Activated T-cell treated with anti-CD3 and anti-CD28 coated beads, Interleukin-2, amount 50 U/mL, for 4 hours (primary cell): Measurements from ENCODE around the gene PITX1. TPM values are rescaled to one million over a fixed set of nuclear protein-coding genes. Genes with fewer than 3 reads are reported as not detected.

ENCODE experiments used
- ATAC-seq, 2 donors: fragments of 200-7000 bp; cut with Tn5 transposase; one replicate each; pipeline ENCODE4 v1.10.0; 2021
- DNase-seq: peaks from one replicate; pipeline ENCODE4 v3.0.0-alpha.2; 2020
- H3K27me3 Mint-ChIP-seq: one replicate; pipeline ENCODE4 v1.8.0; 2021; ENCODE audit warnings: low read depth, mixed read lengths
- H3K36me3 Mint-ChIP-seq: one replicate; pipeline ENCODE4 v1.8.0; 2022; ENCODE audit warnings: mixed read lengths; ENCODE audit not compliant: insufficient read depth
- H3K4me1 Mint-ChIP-seq: one replicate; pipeline ENCODE4 v1.8.0; 2021; ENCODE audit warnings: low read depth, mixed read lengths
- H3K4me3 Mint-ChIP-seq: one replicate; pipeline ENCODE4 v1.8.0; 2021; ENCODE audit warnings: mild to moderate bottlenecking, moderate library complexity, mixed read lengths
- H3K9me3 Mint-ChIP-seq: one replicate; pipeline ENCODE4 v1.8.0; 2021; ENCODE audit warnings: mixed read lengths
- total RNA-seq, 3 donors: library from RNA; stranded (reverse); gene quantifications; one replicate each; pipeline ENCODE4 v1.2.1, GENCODE V29; 2021

PITX1 gene
- total RNA-seq, 3 donors from 2014 or later = 0.37 to 0.43 TPM; not detected in 1

GRCh38 chr5:135031813-135032694, 2.0 kb downstream of the PITX1 start:
- no peak for DNase-seq
- peaks cover 39% of the 10 kb centered on the region for H3K4me1 Mint-ChIP-seq
- no peaks in the 10 kb centered on the region for H3K36me3 Mint-ChIP-seq
- peak overlapping the region; percentile 55 for H3K4me3 Mint-ChIP-seq
- peaks cover 73% of the 10 kb centered on the region for H3K27me3 Mint-ChIP-seq
- ATAC-seq = no peak
- no peaks in the 10 kb centered on the region for H3K9me3 Mint-ChIP-seq

DNA sequence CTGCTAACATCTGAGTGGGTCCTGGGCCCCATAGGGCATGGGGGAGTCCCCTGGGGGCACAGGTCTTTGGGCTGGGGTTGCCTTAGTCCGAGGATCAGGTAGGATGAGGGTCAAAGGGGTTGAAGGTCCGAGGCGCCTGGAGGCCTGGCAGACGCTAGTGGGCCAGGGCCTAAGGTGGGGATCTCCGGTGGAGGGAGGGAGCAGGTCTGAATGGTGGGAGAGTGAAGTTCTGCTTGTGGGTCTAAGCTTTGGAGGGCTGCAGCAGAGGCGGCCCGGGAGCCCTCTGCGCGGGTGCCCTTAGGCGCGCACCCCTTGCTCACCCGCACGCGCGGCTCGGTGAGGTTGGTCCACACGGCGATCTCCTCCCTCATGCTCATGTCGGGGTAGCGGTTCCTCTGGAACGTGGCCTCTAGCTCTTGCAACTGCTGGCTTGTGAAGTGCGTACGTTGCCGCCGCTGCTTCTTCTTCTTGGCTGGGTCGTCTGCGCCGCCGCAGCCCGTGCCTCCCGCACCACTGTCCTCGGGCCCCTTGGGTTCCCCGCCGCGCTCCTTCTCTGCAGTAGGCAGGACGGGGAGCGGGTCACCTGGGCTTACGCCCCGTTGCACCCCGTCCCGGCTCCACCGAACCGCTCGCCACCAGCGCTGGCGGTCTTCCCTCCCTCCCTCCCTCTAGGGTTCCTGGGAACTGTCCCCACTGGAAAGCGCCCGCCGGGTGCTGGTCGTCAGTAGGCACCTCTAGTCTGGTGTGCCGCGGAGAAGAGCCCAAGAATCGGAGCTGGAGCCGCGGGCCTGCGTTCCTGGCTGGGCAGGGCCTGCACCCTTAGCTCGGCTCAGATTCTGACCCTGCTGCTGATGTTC, 2.8 kb downstream of the PITX1 start:
- Mint-ChIP-seq H3K4me1 (peaks cover 39% of the 10 kb centered on the region), H3K9me3 (no peaks in the 10 kb centered on the region), H3K27me3 (peaks cover 72% of the 10 kb centered on the region), H3K4me3 (peak overlapping the region; percentile 19), H3K36me3 (no peaks in the 10 kb centered on the region)
- peak in 1 of 2 donors; percentile 21 for ATAC-seq
- DNase-seq = no peak

DNA sequence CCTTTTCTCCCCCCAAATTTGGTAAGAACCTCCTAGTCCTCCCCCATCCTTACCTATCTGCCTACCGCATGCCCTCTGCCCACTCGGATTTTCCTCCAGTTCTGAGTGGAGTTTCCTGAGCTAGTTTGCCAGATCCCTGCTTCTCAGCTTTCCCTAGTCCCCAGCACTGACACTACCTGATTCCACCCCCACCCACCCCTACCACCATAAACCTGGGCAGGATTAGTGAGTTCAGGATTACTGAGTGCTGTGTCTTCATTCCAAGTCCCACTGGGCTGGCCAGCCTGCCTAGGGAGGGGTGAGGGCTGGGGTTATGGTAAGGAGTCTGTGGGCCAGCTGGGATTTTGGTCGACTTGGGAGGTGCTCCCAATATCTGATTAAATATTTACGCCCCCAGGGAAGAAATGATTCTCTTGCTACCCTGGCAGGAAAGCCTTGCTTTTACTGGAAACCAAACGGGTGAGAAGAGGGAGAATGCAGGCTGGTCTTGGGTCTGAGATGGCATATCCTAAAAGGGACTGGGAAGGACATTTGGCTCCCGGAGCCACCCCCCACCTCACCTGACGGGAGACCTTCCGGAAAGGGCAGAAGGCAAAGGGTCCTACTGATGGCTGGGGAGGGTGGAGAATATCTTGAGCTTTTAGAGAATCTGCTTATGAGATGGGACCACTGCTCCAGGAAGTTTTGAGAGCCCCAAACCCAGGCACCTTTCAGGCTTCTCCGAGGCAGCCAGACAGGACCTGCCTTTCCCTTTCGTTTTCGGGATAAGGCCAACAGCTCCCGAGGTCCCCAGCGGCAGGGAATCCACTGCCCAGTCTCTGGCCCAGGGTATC, 3.7 kb downstream of the PITX1 start:
- Mint-ChIP-seq H3K9me3 (no peaks in the 10 kb centered on the region), H3K4me3 (peak overlapping the region; percentile 19), H3K27me3 (peaks cover 70% of the 10 kb centered on the region), H3K36me3 (no peaks in the 10 kb centered on the region), H3K4me1 (peaks cover 39% of the 10 kb centered on the region)
- no peak for ATAC-seq
- no peak for DNase-seq

- no peak for ATAC-seq
- H3K4me1 Mint-ChIP-seq = peaks cover 32% of the 10 kb centered on the region
- no peaks in the 10 kb centered on the region for H3K9me3 Mint-ChIP-seq
- no peaks in the 10 kb centered on the region for H3K36me3 Mint-ChIP-seq
- no peak overlapping the region for H3K4me3 Mint-ChIP-seq
- DNase-seq = no peak
- peaks cover 63% of the 10 kb centered on the region for H3K27me3 Mint-ChIP-seq
These were observed 4.4 kb downstream of the PITX1 start for GRCh38 chr5:135029477-135030122.

GRCh38 chr5:135028791-135029476, 5.1 kb downstream of the PITX1 start:
- H3K9me3 Mint-ChIP-seq = no peaks in the 10 kb centered on the region
- DNase-seq (no peak), ATAC-seq (no peak)
- H3K4me3 Mint-ChIP-seq = no peak overlapping the region
- peaks cover 61% of the 10 kb centered on the region for H3K27me3 Mint-ChIP-seq
- peaks cover 31% of the 10 kb centered on the region for H3K4me1 Mint-ChIP-seq
- no peaks in the 10 kb centered on the region for H3K36me3 Mint-ChIP-seq

- Mint-ChIP-seq H3K4me3 (no peak overlapping the region), H3K4me1 (peaks cover 27% of the 10 kb centered on the region), H3K27me3 (peaks cover 59% of the 10 kb centered on the region), H3K9me3 (no peaks in the 10 kb centered on the region), H3K36me3 (peaks cover 1% of the 10 kb centered on the region)
- DNase-seq (no peak), ATAC-seq (no peak)
These were observed 6.1 kb downstream of the PITX1 start for GRCh38 chr5:135027697-135028615.

DNA sequence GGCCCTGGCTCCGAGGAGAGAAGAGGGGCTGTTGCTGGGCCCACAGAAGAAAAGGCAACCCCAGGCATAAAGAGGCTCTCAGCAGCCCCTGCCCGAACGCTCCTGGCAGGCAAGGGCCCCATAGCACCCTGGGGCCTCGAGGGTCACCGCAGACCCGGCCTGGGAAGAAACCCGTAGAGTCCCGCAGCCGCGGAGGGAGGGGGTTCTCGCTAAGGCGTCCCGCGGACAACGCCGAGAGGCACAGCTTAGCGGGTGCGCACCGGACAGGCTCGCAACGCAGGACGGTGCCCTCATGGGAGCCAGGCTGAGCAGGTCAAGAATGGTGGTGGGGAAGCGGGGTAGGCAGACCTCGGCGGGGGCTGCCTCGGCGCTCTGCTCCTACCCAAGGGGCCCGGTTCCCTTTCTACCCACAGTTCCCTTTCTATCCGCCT, 6.7 kb downstream of the PITX1 start:
- no peak for DNase-seq
- peaks cover 1% of the 10 kb centered on the region for H3K36me3 Mint-ChIP-seq
- no peak overlapping the region for H3K4me3 Mint-ChIP-seq
- H3K27me3 Mint-ChIP-seq = peaks cover 56% of the 10 kb centered on the region
- peaks cover 24% of the 10 kb centered on the region for H3K4me1 Mint-ChIP-seq
- ATAC-seq = no peak
- H3K9me3 Mint-ChIP-seq = no peaks in the 10 kb centered on the region

- H3K9me3 Mint-ChIP-seq = no peaks in the 10 kb centered on the region
- peaks cover 1% of the 10 kb centered on the region for H3K36me3 Mint-ChIP-seq
- H3K4me3 Mint-ChIP-seq = no peak overlapping the region
- DNase-seq = no peak
- peaks cover 50% of the 10 kb centered on the region for H3K27me3 Mint-ChIP-seq
- peaks cover 19% of the 10 kb centered on the region for H3K4me1 Mint-ChIP-seq
- no peak for ATAC-seq
These were observed 7.3 kb downstream of the PITX1 start for GRCh38 chr5:135026645-135027265.

- no peak overlapping the region for H3K4me3 Mint-ChIP-seq
- H3K36me3 Mint-ChIP-seq = peaks cover 1% of the 10 kb centered on the region
- peaks cover 16% of the 10 kb centered on the region for H3K4me1 Mint-ChIP-seq
- H3K27me3 Mint-ChIP-seq = peaks cover 44% of the 10 kb centered on the region
- DNase-seq (no peak), ATAC-seq (no peak)
- H3K9me3 Mint-ChIP-seq = no peaks in the 10 kb centered on the region
These were observed 8.0 kb downstream of the PITX1 start for GRCh38 chr5:135025730-135026644.

DNA sequence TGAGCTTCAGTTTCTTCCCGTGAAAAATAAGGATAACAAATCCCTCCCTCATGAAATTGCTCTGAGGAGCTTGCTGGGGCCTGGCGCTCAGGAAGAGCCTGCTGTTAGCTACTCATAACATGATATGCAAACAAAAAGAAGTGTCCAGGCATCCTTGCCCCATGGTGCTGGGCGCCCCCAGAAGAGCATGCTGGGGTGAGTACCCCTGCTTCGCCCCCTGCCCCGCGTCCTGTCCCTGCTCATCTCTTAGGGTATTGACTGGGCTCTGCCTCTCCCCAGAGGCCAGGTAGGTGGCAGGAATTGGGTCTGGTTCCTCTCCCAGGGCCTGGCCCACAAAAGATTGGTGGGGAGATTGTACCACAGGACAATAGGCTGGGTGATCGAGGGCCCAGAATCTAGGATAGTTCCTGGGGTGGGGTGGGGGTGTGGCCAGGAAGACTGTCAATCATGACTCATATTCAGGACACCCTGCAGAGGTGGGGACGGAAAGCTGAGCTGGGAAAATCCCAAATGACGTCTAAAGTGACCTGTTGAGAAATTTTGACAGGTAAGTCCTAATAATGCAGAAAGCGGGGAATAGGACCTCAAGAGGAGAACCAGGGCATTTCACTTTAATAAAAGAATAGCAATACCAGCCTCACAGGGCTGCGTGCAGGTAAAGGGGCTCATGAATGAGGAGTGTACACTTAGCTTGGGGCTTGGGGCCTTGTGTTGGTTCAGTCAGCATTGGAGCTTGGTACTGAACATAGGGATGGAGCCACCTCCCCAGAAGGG, 8.9 kb downstream of the PITX1 start:
- peaks cover 35% of the 10 kb centered on the region for H3K27me3 Mint-ChIP-seq
- H3K36me3 Mint-ChIP-seq = peaks cover 1% of the 10 kb centered on the region
- DNase-seq (no peak), ATAC-seq (no peak)
- H3K4me1 Mint-ChIP-seq = peaks cover 9% of the 10 kb centered on the region
- no peaks in the 10 kb centered on the region for H3K9me3 Mint-ChIP-seq
- H3K4me3 Mint-ChIP-seq = no peak overlapping the region
